ENCODE data around the gene ARF1.

Gene ARF1

GRCh38 chr1:228050571-228051231 is 31.8 kb upstream of the ARF1 start:
- FAIRE-seq, result no peak

- FAIRE-seq, result no peak
Measured at GRCh38 chr1:228058172-228058948, 24.1 kb upstream of the ARF1 start.

GRCh38 chr1:228058949-228059633 is 23.4 kb upstream of the ARF1 start:
- FAIRE-seq, result no peak

GRCh38 chr1:228059634-228060457 is 22.7 kb upstream of the ARF1 start:
- FAIRE-seq, result no peak

GRCh38 chr1:228060458-228061190 is 21.9 kb upstream of the ARF1 start:
- no peak for FAIRE-seq

- no peak for FAIRE-seq
Measured at GRCh38 chr1:228061411-228062084, 21.0 kb upstream of the ARF1 start.

GRCh38 chr1:228062085-228062791 is 20.3 kb upstream of the ARF1 start:
- FAIRE-seq, result no peak

GRCh38 chr1:228062812-228063211 is 19.7 kb upstream of the ARF1 start:
- FAIRE-seq, result no peak

GRCh38 chr1:228063251-228064191 is 19.0 kb upstream of the ARF1 start:
- FAIRE-seq, result no peak

GRCh38 chr1:228064296-228064695 is 18.2 kb upstream of the ARF1 start:
- no peak for FAIRE-seq

- FAIRE-seq, result no peak
Measured at GRCh38 chr1:228064741-228065542, 17.6 kb upstream of the ARF1 start.

- no peak for FAIRE-seq
Measured at GRCh38 chr1:228065543-228066347, 16.8 kb upstream of the ARF1 start.

- FAIRE-seq, result no peak
Measured at GRCh38 chr1:228066416-228066815, 16.1 kb upstream of the ARF1 start.

GRCh38 chr1:228066891-228067654 is 15.4 kb upstream of the ARF1 start:
- FAIRE-seq, result no peak

GRCh38 chr1:228068359-228068758 is 14.1 kb upstream of the ARF1 start:
- FAIRE-seq, result no peak

GRCh38 chr1:228070173-228070572 is 12.3 kb upstream of the ARF1 start:
- no peak for FAIRE-seq

GRCh38 chr1:228070851-228071250 is 11.7 kb upstream of the ARF1 start:
- FAIRE-seq, result no peak

All from G401.6 (cell line).